Hepatocyte (in vitro differentiated cells): ENCODE data around the gene EGLN1. TPM values are rescaled to one million over a fixed set of nuclear protein-coding genes. Genes with fewer than 3 reads are reported as not detected.
"Not testable (repeated sequence)": the region's sequence is repeated elsewhere in the genome, so short reads cannot be mapped to it uniquely, and the experiment has no call there.

Experiments used
- DNase-seq: peaks from one replicate; pipeline ENCODE4 v3.0.0-alpha.2; 2016; ENCODE audit warnings: low spot score
- H2AFZ ChIP-seq: fragments of 200-600 bp; sonication (generic); 2 replicates; pipeline ENCODE4 v1.6.0; 2016; ENCODE audit warnings: antibody characterized with exemption, mild to moderate bottlenecking
- H3K27ac ChIP-seq: fragments of 200-600 bp; sonication (generic); 2 replicates; pipeline ENCODE4 v1.5.1; 2016; ENCODE audit warnings: mild to moderate bottlenecking
- H3K27me3 ChIP-seq: fragments of 200-600 bp; sonication (generic); 2 replicates; pipeline ENCODE4 v1.6.1; 2016
- H3K36me3 ChIP-seq: fragments of 200-600 bp; sonication (generic); replicated peaks from 2 replicates; pipeline ENCODE4 v1.5.1; 2016; ENCODE audit warnings: low read depth; ENCODE audit not compliant: insufficient read depth
- H3K4me1 ChIP-seq: fragments of 200-600 bp; sonication (generic); 2 replicates; pipeline ENCODE4 v1.5.1; 2016; ENCODE audit warnings: mild to moderate bottlenecking, moderate library complexity; ENCODE audit not compliant: insufficient read depth
- H3K4me2 ChIP-seq: fragments of 200-600 bp; sonication (generic); 2 replicates; pipeline ENCODE4 v1.6.0; 2016
- H3K4me3 ChIP-seq: fragments of 200-600 bp; sonication (generic); 2 replicates; pipeline ENCODE4 v1.5.1; 2016; ENCODE audit warnings: mild to moderate bottlenecking
- H3K79me2 ChIP-seq: fragments of 200-600 bp; sonication (generic); 2 replicates; pipeline ENCODE4 v1.6.0; 2017; ENCODE audit warnings: mild to moderate bottlenecking
- H3K9me2 ChIP-seq: fragments of 200-600 bp; sonication (generic); replicated peaks from 2 replicates; pipeline ENCODE4 v1.6.0; 2017; ENCODE audit warnings: mild to moderate bottlenecking; ENCODE audit not compliant: insufficient read depth
- H3K9me3 ChIP-seq: fragments of 200-600 bp; sonication (generic); 2 replicates; pipeline ENCODE4 v1.5.1; 2016; ENCODE audit warnings: low read depth, mild to moderate bottlenecking
- H4K20me1 ChIP-seq: fragments of 200-600 bp; sonication (generic); 2 replicates; pipeline ENCODE4 v1.6.0; 2016; ENCODE audit warnings: mild to moderate bottlenecking; ENCODE audit not compliant: insufficient read depth, poor library complexity, severe bottlenecking
- CTCF ChIP-seq: fragments of 200-600 bp; sonication (generic); IDR thresholded peaks from 2 replicates; pipeline ENCODE4 v1.5.1; 2016; ENCODE audit warnings: antibody characterized with exemption, mild to moderate bottlenecking; ENCODE audit not compliant: poor library complexity
- EZH2 ChIP-seq: fragments of 200-600 bp; sonication (generic); IDR thresholded peaks from 2 replicates; pipeline ENCODE4 v1.6.1; 2016; ENCODE audit warnings: antibody characterized with exemption, mild to moderate bottlenecking, borderline replicate concordance
- EZH2phosphoT487 ChIP-seq: fragments of 200-600 bp; sonication (generic); IDR thresholded peaks from one replicate; pipeline ENCODE4 v1.6.1; 2018; ENCODE audit warnings: antibody characterized with exemption, mild to moderate bottlenecking, low read depth, moderate library complexity; ENCODE audit not compliant: unreplicated experiment, severe bottlenecking
- WGBS: methylation state at CpG from one replicate; pipeline ENCODE4 v1.1.6; 2016; ENCODE audit warnings: low lambda C conversion rate; ENCODE audit errors: missing lambda C conversion rate; 5-methylcytosine and 5-hydroxymethylcytosine counted together
- polyA plus RNA-seq: library from polyadenylated mRNA; unstranded; fragments of >200 nt; fragmentation: Nextera tagmentation; extraction: Ambion mirVana; gene quantifications from 2 replicates; pipeline ENCODE4 v1.2.1, GENCODE V29; 2016
- total RNA-seq: library from RNA; depleted of rRNA; stranded (reverse); fragments of >200 nt; gene quantifications from 2 replicates; pipeline ENCODE4 v1.2.3, GENCODE V29; 2014

EGLN1 gene
- total and polyA plus RNA-seq, 2 experiments from 2014 or later: 20.5 to 36.5 TPM

GRCh38 chr1:231432996-231433395 is 10.9 kb upstream of the EGLN1 start:
- Histone ChIP-seq H3K4me2 (no peak overlapping the region), H4K20me1 (no peaks in the 10 kb centered on the region), H3K27me3 (no peaks in the 10 kb centered on the region), H3K79me2 (no peaks in the 10 kb centered on the region), H3K27ac (no peak overlapping the region), H3K9me2 (no peaks in the 10 kb centered on the region), H3K9me3 (no peaks in the 10 kb centered on the region), H3K4me1 (no peaks in the 10 kb centered on the region), H3K36me3 (no peaks in the 10 kb centered on the region), H3K4me3 (no peak overlapping the region), H2AFZ (no peak overlapping the region)
- no peak for DNase-seq
- TF ChIP-seq EZH2phosphoT487: no peak
- no peak for TF ChIP-seq EZH2
- TF ChIP-seq CTCF: no peak
- 100% methylated on average over 2 of the region's 2 CpGs for WGBS

- no peaks in the 10 kb centered on the region for H3K4me1 ChIP-seq
- H2AFZ ChIP-seq: no peak overlapping the region
- H3K36me3 ChIP-seq: no peaks in the 10 kb centered on the region
- no peaks in the 10 kb centered on the region for H3K79me2 ChIP-seq
- no peaks in the 10 kb centered on the region for H4K20me1 ChIP-seq
- no peak overlapping the region for H3K4me3 ChIP-seq
- H3K27ac ChIP-seq: no peak overlapping the region
- H3K27me3 ChIP-seq: no peaks in the 10 kb centered on the region
- H3K9me3 ChIP-seq: no peaks in the 10 kb centered on the region
- 93% methylated on average over 6 of the region's 6 CpGs for WGBS
- TF ChIP-seq EZH2: no peak
- no peaks in the 10 kb centered on the region for H3K9me2 ChIP-seq
- DNase-seq: no peak
- no peak overlapping the region for H3K4me2 ChIP-seq
Observed at GRCh38 chr1:231431665-231432415, 9.8 kb upstream of the EGLN1 start.

- not testable (repeated sequence) for H3K9me2 ChIP-seq, H3K36me3 ChIP-seq, H3K79me2 ChIP-seq, H3K9me3 ChIP-seq, H3K27me3 ChIP-seq, H3K27ac ChIP-seq, H3K4me2 ChIP-seq, DNase-seq, H4K20me1 ChIP-seq, H2AFZ ChIP-seq, H3K4me3 ChIP-seq, H3K4me1 ChIP-seq
- WGBS: 95% methylated on average over 30 of the region's 31 CpGs
Observed at GRCh38 chr1:231430678-231431352, 8.7 kb upstream of the EGLN1 start.

GRCh38 chr1:231428377-231428776 is 6.3 kb upstream of the EGLN1 start:
- Histone ChIP-seq H3K4me1 (peaks cover 6% of the 10 kb centered on the region), H3K79me2 (no peaks in the 10 kb centered on the region), H3K27me3 (no peaks in the 10 kb centered on the region), H4K20me1 (no peaks in the 10 kb centered on the region), H3K9me3 (no peaks in the 10 kb centered on the region), H3K4me2 (no peak overlapping the region), H3K9me2 (no peaks in the 10 kb centered on the region), H3K36me3 (no peaks in the 10 kb centered on the region), H2AFZ (no peak overlapping the region), H3K27ac (no peak overlapping the region), H3K4me3 (no peak overlapping the region)
- no peak for DNase-seq
- WGBS: 85% methylated on average over 3 of the region's 3 CpGs
- no peak for TF ChIP-seq EZH2phosphoT487
- no peak for TF ChIP-seq EZH2
- TF ChIP-seq CTCF: no peak
